Fibroblast of skin of right quadriceps (primary cell): Measurements from ENCODE around the gene TEX48.
A peak's percentile ranks its signal among the peaks of the same experiment; 100 is the strongest.

Experiments
- DNase-seq: peaks from one replicate; pipeline ENCODE4 v3.0.0-alpha.2; 2013

The TEX48 gene

DNA sequence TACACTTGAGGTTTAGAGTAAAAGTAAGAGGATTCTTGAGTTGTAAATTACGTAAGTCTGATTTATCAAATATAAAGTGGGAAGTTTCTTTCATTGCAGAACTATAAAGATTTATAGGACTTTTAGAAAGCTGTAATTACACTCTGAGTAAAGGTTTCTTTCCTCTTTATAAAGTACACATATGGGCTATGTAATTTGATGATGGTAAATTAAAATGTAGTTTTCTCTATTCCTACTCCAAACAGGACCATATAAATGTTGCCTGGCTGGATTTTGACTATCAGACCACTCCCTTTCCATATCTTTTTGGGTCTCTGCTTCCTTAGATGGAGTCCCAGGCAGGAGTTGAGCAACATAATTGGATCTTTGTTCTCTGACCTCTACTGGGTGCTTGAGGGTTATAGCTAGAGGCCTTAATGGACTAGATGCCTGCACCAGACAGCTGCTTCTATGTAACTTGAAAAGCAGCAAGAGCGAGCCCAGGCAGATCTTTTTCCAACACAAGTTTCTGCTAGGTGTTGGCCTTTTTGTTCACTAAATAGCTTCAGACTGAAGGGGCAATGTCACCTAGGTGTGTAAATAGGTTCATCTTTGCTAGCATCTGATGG, 11.4 kb upstream of the TEX48 start:
- DNase-seq, result no peak

DNA sequence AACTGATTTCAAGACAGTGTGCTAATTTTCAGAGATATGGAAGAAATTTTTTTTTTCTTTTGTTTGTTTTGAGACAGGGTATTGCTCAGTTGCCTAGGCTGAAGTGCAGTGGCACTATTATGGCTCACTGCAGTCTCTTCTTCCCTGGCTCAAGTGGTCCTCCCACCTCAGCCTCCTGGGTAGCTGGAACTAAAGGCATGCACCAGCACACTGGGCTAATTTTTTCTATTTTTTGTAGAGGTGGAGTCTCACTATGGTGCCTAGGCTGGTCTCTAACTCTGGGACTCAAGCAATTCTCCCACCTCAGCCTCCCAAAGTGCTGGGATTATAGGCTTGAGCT, 9.9 kb upstream of the TEX48 start:
- DNase-seq, result no peak

DNA sequence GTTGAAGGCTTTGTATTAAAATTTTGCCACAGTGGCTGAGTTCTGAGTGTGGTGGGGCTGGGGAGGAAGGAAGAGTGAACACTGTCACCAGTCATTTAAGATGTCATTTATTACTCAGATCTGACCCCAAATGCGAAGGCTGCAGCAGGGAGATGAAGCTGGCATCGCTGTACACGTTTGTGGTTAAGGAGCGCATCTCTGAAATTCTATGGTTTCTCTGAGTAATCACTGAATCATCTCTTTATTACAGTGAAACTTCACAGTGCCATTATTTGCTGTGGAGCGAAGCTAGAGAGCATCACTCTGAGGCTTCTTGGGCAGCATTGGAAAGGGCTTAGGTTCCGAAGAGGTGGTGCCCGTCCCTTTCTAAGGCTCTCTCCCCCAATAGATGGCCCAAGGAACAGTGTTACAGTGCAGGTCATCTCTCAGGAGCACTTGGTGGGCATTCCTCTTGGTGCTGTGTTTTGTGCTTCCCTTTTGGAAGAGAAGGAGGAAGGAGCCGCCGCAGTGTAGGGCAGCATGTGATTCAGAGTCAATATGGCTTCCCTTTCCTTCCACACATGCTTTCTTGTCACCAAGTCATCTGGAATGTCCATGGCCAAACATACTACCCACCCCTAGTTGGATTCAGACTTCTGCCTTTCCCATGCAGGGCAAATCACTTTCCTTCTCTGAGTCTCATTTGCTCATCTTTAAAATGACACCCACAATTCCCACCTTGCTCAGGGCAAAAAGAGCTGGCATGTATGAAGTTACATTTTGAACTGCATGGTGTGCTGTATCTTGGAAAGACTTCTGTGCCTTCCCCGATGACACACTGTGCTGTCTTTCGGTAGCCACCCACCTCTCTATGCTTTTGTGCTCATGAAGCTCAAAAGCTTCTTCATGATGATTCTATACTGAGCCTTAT, 9.3 kb upstream of the TEX48 start:
- peak; percentile 96 for DNase-seq

DNA sequence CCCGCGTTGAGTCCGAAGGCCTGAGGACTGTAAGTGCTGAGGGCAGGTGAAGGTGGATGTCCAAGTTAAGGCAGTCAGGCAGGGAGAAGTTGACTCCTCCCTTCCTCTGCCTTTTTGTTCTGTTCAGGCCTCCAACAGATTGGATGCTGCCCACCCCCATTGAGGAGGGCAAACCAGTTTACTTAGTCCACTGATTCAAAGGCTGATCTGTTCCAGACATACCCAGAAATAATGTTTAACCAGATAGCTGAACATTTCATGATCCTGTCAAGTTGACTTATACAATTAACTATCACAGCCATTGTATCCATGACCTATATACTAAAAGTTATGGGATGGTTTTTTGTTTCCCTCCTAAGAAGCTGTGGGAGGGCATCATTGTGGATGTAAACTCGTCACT, 8.3 kb upstream of the TEX48 start:
- no peak for DNase-seq

- no peak for DNase-seq
Measured at GRCh38 chr9:114689813-114690212, 7.8 kb upstream of the TEX48 start.

GRCh38 chr9:114688909-114689610, 7.1 kb upstream of the TEX48 start:
- DNase-seq, result no peak

GRCh38 chr9:114688379-114688778, 6.4 kb upstream of the TEX48 start:
- no peak for DNase-seq

DNA sequence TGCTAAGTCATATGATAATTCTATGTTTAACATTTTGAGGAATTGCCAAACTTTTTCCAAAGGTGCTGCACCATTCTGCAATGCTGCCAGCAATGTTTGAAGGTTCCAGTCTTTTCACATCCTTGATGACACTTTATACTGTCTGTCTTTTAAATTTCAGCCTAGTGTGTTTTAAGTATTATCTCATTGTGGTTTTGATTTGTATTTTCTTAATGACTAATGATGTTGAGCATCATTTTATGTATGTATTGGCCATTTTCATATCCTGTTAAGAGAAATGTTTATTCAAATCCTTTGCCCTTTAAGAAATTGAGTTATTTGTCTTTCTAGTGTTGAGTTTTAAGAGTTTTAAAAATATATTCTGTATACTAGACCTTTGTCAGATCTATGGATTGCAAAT, 5.0 kb upstream of the TEX48 start:
- DNase-seq, result peak; percentile 55

DNA sequence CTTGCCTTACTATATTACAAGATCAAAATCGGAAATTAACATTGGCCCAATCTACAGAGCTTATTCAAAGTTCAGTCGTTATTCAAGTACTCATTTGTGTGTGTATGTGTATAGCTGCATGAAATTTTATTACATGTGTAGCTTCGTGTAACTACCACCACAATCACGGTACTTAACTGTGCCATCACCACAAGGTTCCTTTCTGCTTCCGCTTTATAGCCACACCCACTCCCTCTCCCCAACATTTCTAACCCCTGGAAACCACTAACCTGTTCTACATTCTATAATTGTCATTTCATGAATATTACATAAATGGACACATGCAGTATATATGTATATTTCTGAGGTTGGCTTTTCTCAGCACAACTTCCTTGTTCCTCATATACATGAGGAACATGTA, 4.0 kb upstream of the TEX48 start:
- DNase-seq, result no peak

DNA sequence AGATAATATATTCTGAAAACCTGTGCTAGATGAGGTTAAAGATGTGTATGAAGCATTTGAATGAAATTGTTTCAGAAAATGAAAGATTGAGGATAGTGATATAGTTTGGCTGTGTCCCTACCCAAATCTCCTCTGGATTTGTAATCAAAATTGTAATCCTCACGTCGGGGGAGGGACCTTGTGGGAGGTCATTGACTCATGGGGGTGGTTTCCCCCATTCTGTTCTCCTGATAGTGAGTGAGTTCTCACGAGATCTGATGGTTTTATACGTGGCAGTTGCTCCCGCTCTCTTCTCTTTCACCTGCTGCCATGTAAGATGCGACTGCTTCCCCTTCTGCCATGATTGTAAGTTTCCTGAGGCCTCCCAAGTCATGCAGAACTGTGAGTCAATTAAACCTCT, 2.0 kb upstream of the TEX48 start:
- DNase-seq, result no peak

- DNase-seq, result no peak
Measured at GRCh38 chr9:114682846-114683245, 854 bp upstream of the TEX48 start.

GRCh38 chr9:114680259-114681001, 1.6 kb downstream of the TEX48 start:
- DNase-seq, result no peak

GRCh38 chr9:114678795-114679194, 3.2 kb downstream of the TEX48 start:
- no peak for DNase-seq

GRCh38 chr9:114678130-114678529, 3.9 kb downstream of the TEX48 start:
- no peak for DNase-seq

- DNase-seq, result peak; percentile 100
Measured at GRCh38 chr9:114677418-114677817, 4.6 kb downstream of the TEX48 start.

- no peak for DNase-seq
Measured at GRCh38 chr9:114676901-114677300, 5.1 kb downstream of the TEX48 start.

GRCh38 chr9:114674798-114675540, 7.0 kb downstream of the TEX48 start:
- DNase-seq, result no peak

DNA sequence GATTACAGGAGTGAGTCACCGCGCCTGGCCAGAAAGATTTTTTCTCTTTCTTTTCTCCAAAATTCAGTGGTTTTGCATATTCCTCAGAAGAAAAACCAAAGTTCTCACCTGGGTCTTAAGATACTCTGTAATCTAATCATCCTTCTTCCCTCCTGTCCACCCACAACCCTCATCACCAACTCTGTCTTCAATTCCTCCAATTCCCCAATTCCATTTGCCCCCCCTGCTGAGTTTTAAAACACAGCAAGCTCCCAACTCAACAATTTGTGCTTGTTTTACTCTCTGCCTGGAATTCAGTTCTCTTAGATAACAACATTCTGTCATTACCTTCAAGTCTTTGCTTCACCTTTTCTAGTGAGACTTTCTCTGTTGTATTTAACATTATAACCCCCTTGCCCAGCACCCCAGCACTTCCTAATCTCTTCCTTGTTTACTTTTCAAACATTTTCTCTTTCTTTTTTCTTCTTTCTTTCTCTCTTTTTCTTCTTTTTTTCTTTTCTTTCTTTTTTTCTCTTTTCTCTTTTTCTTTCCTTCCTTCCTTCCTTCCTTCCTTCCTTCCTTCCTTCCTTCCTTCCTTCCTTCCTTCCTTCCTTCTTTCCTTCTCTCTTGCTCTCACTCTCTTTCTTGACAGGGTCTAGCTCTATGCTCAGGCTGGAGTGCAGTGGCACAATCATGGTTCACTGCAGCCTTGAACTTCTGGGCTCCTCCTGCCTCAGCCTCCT, 7.8 kb downstream of the TEX48 start:
- no peak for DNase-seq

DNA sequence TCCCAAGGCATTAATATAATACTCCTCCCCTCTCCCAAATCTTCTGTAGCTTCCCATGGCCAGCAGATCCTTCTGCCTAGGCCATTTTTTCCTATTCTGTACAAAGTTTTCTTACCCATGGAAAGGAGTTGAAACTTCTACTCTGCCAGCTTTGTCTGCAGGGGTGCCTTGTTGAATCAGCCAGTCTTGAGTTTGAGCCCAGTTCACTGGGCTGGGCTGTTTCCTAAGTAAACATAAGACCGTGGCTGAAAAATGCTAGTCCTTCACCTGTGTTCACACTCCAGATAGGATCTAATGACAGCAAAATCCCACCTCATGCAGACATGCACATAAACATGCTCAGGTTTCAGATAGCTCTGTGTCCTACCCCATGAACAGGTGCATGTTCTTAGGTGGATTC, 10.4 kb downstream of the TEX48 start:
- DNase-seq, result no peak

DNA sequence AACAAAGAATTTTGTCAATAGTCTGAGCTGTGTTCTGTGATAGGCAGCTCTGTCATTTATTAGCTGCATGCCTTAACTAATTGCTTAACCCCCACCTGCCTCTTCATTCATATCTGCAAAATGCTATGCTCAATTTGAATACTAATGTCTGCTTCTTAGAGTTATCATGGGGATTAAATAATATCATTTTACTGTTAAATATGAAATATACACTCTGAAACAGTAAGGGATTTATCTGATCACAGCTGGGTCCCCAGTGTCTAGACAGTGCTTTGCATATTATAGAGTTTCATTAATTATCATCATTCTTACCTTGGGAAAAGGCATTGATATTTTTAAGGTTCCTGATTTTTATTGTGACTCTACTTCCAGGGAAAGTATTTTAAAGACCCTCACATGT, 12.0 kb downstream of the TEX48 start:
- DNase-seq, result no peak

- no peak for DNase-seq
Measured at GRCh38 chr9:114668146-114668545, 13.8 kb downstream of the TEX48 start.

DNA sequence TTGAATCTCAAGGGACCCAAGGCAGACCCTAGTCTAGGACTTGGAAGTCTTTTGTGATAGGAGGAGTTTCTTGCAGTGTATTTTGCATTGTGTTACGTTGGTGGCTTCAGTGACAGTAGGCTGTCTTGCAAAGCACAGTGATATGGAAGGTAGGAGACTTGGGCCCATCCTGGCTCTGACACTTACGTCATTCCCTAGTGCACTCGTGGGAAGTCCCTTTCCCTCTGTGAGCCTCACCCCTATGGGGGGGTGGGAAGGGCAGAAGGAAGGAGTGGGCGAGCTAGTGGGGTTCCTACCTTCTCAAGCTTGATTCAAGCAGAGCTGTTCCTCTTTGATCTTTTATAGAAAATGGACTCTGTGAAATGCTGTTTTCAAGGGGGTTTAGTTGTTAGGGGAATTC, 15.1 kb downstream of the TEX48 start:
- DNase-seq, result no peak
